ENCODE data around the gene NCKAP5. TPM values are rescaled to one million over a fixed set of nuclear protein-coding genes. Genes with fewer than 3 reads are reported as not detected.

NCKAP5 gene
- total and polyA plus RNA-seq, 4 donors, result 0.57 to 2.8 (median 2.4) TPM

GRCh38 chr2:132886574-132886973, 681.7 kb downstream of the NCKAP5 start (continued):
- TF ChIP-seq REST (IDR thresholded peaks at IDR 0.05) (no peak), MAX (IDR thresholded peaks at IDR 0.05) (no peak)

GRCh38 chr2:132884705-132885104, 683.6 kb downstream of the NCKAP5 start:
- H3K36me3 ChIP-seq (ENCODE audit: control insufficient read depth in 4 of 4, insufficient read depth in 3 of 4, low read depth in 1 of 4, low read length in 3 of 4), result no peaks in the 10 kb centered on the region
- H3K9ac ChIP-seq (ENCODE audit: low read depth in 1 of 2, low read length in 2 of 2), result no peak overlapping the region
- no peaks in the 10 kb centered on the region for H3K27me3 ChIP-seq (ENCODE audit: control insufficient read depth in 4 of 4, insufficient read depth in 4 of 4, low read length in 3 of 4)
- DNase-seq (ENCODE audit: low spot score), result no peak
- no peaks in the 10 kb centered on the region for H3K9me3 ChIP-seq (ENCODE audit: control insufficient read depth in 4 of 4, low read length in 3 of 4)
- no peak for TF ChIP-seq TAF1 (conservative IDR thresholded peaks at IDR 0.05)
- no peak for TF ChIP-seq HNF4G (IDR thresholded peaks at IDR 0.05)
- no peak for TF ChIP-seq RXRA (IDR thresholded peaks at IDR 0.05)
- TF ChIP-seq MAX (IDR thresholded peaks at IDR 0.05), result no peak
- WGBS, result 77% methylated on average over 6 of the region's 6 CpGs
- H3K4me1 ChIP-seq (ENCODE audit: control insufficient read depth in 4 of 4, insufficient read depth in 4 of 4, low read length in 3 of 4), result no peaks in the 10 kb centered on the region
- H3K27ac ChIP-seq (ENCODE audit: low read depth in 1 of 2, low read length in 2 of 2), result no peak overlapping the region
- no peak overlapping the region for H3K4me3 ChIP-seq (ENCODE audit: low read depth in 1 of 3, low read length in 3 of 3)

- no peak for DNase-seq (ENCODE audit: low spot score)
- no peaks in the 10 kb centered on the region for H3K36me3 ChIP-seq (ENCODE audit: control insufficient read depth in 4 of 4, insufficient read depth in 3 of 4, low read depth in 1 of 4, low read length in 3 of 4)
- H3K4me3 ChIP-seq (ENCODE audit: low read depth in 1 of 3, low read length in 3 of 3), result no peak overlapping the region
- no peak overlapping the region for H3K27ac ChIP-seq (ENCODE audit: low read depth in 1 of 2, low read length in 2 of 2)
- no peaks in the 10 kb centered on the region for H3K9me3 ChIP-seq (ENCODE audit: control insufficient read depth in 4 of 4, low read length in 3 of 4)
- TF ChIP-seq, protein P1, sequence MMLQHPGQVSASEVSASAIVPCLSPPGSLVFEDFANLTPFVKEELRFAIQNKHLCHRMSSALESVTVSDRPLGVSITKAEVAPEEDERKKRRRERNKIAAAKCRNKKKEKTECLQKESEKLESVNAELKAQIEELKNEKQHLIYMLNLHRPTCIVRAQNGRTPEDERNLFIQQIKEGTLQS (IDR thresholded peaks at IDR 0.05), result no peak
- TF ChIP-seq SP1 (IDR thresholded peaks at IDR 0.05) (no peak), GABPA (IDR thresholded peaks at IDR 0.05 in 1 of 2, conservative IDR thresholded peaks at IDR 0.05 in 1 of 2) (no peak), TAF1 (conservative IDR thresholded peaks at IDR 0.05) (no peak), MAX (IDR thresholded peaks at IDR 0.05) (no peak)
- TF ChIP-seq, protein P2, sequence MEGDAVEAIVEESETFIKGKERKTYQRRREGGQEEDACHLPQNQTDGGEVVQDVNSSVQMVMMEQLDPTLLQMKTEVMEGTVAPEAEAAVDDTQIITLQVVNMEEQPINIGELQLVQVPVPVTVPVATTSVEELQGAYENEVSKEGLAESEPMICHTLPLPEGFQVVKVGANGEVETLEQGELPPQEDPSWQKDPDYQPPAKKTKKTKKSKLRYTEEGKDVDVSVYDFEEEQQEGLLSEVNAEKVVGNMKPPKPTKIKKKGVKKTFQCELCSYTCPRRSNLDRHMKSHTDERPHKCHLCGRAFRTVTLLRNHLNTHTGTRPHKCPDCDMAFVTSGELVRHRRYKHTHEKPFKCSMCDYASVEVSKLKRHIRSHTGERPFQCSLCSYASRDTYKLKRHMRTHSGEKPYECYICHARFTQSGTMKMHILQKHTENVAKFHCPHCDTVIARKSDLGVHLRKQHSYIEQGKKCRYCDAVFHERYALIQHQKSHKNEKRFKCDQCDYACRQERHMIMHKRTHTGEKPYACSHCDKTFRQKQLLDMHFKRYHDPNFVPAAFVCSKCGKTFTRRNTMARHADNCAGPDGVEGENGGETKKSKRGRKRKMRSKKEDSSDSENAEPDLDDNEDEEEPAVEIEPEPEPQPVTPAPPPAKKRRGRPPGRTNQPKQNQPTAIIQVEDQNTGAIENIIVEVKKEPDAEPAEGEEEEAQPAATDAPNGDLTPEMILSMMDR (IDR thresholded peaks at IDR 0.05; ENCODE audit: low read depth, low read length, missing input control), result no peak
- TF ChIP-seq, protein P3, sequence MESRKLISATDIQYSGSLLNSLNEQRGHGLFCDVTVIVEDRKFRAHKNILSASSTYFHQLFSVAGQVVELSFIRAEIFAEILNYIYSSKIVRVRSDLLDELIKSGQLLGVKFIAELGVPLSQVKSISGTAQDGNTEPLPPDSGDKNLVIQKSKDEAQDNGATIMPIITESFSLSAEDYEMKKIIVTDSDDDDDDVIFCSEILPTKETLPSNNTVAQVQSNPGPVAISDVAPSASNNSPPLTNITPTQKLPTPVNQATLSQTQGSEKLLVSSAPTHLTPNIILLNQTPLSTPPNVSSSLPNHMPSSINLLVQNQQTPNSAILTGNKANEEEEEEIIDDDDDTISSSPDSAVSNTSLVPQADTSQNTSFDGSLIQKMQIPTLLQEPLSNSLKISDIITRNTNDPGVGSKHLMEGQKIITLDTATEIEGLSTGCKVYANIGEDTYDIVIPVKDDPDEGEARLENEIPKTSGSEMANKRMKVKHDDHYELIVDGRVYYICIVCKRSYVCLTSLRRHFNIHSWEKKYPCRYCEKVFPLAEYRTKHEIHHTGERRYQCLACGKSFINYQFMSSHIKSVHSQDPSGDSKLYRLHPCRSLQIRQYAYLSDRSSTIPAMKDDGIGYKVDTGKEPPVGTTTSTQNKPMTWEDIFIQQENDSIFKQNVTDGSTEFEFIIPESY (IDR thresholded peaks at IDR 0.05), result no peak
- no peak overlapping the region for H3K9ac ChIP-seq (ENCODE audit: low read depth in 1 of 2, low read length in 2 of 2)
- no peaks in the 10 kb centered on the region for H3K4me1 ChIP-seq (ENCODE audit: control insufficient read depth in 4 of 4, insufficient read depth in 4 of 4, low read length in 3 of 4)
- H3K27me3 ChIP-seq (ENCODE audit: control insufficient read depth in 4 of 4, insufficient read depth in 4 of 4, low read length in 3 of 4), result no peaks in the 10 kb centered on the region
- 67% methylated on average over 4 of the region's 4 CpGs for WGBS
Observed at GRCh38 chr2:132884292-132884691, 684.0 kb downstream of the NCKAP5 start.
